Measurements from ENCODE around the gene SPAAR.

DNA sequence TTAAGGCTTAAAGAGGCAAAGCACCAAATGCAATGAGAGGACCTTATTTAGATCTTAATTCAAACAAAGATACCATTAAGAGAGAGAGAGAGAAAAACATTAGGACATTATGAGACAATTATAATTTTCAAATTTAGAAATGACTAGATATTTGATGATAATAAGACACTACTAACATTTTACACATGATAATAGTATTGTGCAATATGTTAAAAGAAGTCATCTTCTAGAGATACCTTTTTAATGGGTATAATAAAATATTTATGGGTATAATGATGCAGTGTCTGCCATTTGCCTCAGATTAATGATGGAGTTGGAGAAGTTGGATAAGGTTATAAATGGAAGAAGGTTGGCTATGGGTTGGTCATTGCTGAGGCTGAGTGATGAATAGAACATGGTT, 21.2 kb downstream of the SPAAR start:
- TF ChIP-seq, protein P1, sequence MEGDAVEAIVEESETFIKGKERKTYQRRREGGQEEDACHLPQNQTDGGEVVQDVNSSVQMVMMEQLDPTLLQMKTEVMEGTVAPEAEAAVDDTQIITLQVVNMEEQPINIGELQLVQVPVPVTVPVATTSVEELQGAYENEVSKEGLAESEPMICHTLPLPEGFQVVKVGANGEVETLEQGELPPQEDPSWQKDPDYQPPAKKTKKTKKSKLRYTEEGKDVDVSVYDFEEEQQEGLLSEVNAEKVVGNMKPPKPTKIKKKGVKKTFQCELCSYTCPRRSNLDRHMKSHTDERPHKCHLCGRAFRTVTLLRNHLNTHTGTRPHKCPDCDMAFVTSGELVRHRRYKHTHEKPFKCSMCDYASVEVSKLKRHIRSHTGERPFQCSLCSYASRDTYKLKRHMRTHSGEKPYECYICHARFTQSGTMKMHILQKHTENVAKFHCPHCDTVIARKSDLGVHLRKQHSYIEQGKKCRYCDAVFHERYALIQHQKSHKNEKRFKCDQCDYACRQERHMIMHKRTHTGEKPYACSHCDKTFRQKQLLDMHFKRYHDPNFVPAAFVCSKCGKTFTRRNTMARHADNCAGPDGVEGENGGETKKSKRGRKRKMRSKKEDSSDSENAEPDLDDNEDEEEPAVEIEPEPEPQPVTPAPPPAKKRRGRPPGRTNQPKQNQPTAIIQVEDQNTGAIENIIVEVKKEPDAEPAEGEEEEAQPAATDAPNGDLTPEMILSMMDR (IDR thresholded peaks at IDR 0.05): no peak
- no peak for TF ChIP-seq POLR2A (IDR thresholded peaks at IDR 0.05)

Measured in heart left ventricle (tissue), 13 donors.